GM12874 (cell line): Measurements from ENCODE around the gene RPL27.

Experiments used
- TF ChIP-seq, protein P1 (sequence below): IDR thresholded peaks from 2 replicates; pipeline ENCODE4 v1.5.1; 2011; ENCODE audit warnings: low read depth, mild to moderate bottlenecking, control low read depth, low read length, moderate library complexity; ENCODE audit not compliant: insufficient read depth

The RPL27 gene

DNA sequence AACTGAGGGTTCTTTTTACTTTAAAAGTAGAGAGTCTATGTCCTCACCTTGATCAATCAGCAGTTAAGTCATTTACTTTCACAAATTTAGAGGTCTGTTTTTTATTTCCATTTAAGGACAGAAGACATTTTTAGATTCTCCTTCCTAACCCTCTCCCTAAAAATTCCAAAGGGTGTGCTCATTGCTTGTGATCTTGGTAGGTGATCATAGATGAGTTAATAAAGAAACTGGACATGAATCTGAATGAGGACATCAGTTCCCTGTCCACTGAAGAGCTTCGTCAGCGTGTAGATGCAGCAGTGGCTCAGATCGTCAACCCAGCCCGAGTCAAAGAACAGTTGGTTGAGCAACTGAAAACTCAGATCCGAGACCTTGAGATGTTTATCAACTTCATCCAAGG, 9.1 kb upstream of the RPL27 start:
- TF ChIP-seq, protein P1, sequence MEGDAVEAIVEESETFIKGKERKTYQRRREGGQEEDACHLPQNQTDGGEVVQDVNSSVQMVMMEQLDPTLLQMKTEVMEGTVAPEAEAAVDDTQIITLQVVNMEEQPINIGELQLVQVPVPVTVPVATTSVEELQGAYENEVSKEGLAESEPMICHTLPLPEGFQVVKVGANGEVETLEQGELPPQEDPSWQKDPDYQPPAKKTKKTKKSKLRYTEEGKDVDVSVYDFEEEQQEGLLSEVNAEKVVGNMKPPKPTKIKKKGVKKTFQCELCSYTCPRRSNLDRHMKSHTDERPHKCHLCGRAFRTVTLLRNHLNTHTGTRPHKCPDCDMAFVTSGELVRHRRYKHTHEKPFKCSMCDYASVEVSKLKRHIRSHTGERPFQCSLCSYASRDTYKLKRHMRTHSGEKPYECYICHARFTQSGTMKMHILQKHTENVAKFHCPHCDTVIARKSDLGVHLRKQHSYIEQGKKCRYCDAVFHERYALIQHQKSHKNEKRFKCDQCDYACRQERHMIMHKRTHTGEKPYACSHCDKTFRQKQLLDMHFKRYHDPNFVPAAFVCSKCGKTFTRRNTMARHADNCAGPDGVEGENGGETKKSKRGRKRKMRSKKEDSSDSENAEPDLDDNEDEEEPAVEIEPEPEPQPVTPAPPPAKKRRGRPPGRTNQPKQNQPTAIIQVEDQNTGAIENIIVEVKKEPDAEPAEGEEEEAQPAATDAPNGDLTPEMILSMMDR, result no peak

DNA sequence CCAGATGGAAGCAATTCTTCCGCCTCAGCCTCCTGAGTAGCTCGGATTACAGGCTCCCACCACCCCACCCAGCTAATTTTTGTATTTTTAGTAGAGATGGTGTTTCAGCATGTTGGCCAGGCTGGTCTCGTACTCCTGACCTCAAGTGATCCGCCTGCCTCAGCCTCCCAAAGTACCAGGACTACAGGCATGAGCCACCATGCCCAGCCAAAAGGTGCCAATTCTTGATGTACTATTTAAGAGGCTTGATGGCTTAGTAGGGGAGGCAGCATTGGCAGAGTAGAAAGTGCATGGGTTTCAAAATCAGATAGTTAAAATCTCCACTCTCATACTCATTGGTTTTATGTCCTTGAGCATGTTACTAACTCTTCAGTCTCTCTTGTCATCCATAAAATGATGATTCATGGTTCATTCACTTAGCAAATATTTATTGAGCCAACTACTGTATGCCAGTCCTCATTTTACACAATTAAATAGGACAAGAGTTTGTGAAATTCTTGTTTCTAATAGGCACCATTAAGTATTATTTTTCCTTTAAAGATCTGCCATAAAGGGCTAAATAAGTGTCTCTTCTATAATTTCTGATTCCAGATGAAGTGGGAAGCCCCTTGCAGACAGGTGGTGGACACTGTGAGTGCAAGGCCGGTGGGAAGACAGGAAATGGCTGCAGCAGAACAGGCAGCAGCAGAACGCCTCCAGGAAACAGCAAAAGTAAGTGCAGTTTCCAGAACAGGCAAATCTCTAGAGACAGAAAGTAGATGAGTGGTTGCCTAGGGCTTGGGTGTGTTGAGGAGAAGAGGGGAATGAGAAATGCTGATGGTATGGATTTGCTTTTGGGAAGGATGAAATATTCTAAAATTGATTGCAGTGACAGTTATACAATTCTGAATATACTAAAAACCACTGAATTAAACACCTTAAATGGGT, 8.2 kb upstream of the RPL27 start:
- TF ChIP-seq, protein P1, result no peak

DNA sequence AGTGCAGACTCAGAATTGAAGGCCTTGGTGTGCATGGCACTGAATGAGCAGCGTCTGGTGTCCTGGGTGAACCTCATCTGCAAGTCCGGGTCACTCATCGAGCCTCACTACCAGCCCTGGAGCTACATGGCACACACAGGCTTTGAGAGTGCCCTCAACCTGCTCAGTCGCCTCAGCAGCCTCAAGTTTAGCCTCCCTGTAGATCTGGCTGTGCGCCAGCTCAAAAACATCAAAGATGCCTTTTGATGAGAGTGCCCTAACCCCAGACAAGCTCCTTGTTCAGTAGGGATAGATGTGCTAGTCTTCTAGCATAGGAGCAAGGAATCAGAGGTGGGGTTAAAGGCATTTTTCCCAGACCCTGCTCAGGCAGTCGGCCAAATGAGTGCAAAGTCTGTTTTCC, 6.7 kb upstream of the RPL27 start:
- TF ChIP-seq, protein P1, result no peak

DNA sequence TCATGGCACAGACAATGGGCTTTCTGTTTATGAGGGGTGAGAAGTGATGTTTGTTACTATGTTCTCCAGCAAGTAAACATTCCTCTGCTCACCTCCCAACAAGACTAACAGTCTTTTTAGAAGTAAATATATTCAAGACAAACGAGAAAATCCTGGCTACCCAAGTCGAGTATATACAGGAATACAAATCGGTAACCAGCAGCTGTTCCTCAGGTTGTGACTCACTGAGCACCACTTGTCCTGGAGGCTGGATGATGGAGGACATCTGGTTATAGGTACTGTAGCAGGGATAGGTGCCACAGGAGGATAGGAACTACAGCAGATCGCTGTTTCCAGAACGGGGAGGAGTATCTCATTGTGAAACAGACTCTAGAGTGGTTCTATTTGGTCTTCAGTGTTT, 5.3 kb upstream of the RPL27 start:
- TF ChIP-seq, protein P1, result no peak

DNA sequence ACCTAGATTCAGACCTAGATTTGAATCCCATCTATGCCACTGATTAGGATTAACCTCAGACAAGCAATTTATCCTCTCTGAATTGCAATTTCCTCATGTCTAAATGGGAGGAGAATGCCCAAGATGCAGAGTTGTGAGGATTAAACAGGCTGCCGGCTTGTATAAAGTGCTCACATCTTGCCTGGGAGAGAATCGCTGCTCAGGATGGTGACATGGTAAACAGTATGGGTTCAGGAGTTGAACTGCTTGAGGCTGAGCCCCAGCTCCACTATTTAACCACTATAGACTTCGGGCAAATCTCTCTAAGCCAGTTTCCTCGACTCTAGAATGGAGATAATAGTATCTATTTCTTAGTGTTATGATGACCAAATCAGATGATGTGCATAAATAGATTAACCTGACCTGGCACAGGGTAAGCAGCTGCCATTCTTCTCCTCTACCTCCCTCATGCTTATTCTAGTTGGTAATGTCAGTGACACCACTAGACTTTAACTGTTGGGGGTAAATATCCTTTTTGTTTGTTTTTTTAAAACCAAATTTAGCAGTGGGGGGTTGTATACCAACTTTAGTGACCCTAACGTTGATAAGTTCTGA, 732 bp upstream of the RPL27 start:
- TF ChIP-seq, protein P1, result no peak

DNA sequence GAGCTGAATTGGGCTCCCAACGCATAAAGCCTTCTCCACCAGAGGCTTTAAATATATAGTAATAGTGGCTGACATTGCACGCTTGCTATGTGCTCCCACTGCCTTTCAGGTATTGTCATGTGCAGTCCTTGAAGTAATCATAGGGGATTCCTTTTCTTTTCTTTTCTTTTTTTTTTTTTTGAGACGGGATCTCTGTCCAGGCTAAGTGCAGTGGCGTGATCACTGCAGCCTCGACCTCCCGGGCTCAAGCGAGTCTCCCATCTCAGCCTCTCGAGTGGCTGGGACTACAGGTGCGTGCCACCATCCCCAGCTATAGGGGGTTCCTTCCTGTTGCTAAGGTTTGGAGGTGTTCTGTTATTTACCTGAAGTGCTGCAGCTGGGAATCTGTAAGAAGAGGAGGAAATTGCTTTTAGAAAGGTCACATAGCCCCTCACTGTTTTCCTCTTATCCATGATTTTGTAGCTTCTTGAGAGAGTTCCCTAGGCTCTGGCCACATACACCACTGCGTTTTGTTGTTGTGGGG, 845 bp downstream of the RPL27 start:
- TF ChIP-seq, protein P1, result no peak

DNA sequence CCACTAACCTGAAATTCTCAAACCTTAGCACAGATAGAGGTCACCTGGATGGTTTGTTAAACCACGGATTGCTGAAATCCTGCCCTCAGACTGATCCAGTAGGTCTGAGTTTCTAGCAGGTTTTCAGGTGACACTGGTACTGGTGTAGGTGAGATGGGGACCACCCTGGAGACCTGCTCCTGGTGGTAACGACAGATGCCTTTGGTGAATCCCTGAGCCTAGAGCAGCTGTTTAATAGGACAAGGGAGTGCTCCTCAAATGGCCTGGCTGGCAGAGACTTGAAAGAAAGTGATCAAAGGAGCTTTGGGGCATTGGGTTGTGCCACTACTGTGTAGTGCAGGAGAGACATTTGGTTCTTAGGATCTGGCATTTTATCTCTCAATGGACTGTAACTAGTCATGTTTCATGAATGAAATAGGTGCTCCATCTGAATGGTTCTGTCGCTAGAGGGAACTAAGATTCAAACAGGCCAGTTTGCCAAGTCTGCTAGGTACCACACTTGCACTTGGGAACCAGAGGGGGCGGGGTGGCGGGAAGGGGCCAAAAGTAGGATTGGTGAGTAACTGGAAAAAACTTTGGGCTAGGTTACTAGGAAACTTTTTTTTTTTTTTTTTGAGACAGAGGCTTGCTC, 5.4 kb downstream of the RPL27 start:
- TF ChIP-seq, protein P1, result no peak
